NCI-H2171 treated with DMSO at 0.1 percent for 48 hours (cell line): ENCODE data around the gene LDHD.

Experiments used
- DNase-seq: peaks from one replicate; lab custom pipeline; 2025; lab: John Stamatoyannopoulos, UW

Gene LDHD

DNA sequence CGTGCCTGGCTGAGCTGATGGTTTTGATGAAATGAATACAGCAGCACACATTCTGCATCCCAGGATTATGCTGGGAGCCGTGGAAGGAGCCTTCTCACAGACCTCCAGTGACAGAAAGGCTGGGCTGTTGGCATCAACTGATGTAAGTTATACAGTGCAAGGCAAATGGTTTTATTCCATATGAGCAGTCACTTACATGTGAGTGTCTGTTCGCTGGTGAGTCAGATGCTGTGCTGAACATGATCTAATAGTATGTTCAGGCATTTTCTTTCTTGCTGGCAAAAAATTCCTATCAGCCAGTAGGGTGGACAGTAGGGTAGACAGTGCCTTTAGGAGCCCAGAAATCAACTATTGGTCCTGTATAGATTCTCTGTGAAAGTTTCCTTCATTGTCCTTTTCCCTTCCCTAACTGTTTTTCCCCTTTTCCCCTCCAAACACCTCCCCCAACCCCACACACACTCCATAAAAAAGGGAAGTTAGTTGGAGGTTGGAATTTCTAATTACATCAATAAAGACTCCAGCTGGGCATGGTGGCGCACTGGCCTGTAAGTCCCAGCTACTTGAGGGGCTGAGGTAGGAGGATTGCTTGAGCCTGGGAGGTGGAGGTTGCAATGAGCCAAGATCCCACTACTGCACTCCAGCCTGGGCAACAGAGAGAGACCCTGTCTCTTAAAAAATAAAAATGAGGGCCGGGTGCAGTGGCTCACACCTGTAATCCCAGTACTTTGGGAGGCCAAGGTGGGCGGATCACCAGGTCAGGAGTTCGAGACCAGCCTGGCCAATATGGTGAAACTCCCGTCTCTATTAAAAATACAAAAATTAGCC lies 36.2 kb downstream of the LDHD start:
- DNase-seq = no peak

- no peak for DNase-seq
Measured at GRCh38 chr16:75079346-75079926, 37.1 kb downstream of the LDHD start.

DNA sequence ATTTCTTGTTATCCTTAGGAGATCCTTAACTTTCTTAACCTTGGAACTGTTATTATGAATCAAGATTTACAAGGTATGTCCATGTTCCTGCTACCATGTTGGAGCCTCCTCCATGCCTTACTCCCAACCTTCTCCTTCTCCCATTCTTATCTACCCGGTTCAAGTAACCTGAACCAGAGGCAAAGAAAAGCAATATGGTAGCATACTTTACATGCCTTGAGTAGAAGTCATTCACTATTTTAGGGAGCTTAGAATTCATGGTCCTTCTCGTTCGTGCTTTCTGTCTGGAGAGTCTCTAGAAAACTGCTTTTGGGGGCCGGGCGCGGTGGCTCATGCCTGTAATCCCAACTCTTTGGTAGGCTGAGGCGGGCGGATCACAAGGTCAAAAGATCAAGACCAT lies 37.7 kb downstream of the LDHD start:
- DNase-seq = no peak

GRCh38 chr16:75075688-75076268 lies 40.8 kb downstream of the LDHD start:
- DNase-seq = no peak

- no peak for DNase-seq
Measured at GRCh38 chr16:75074920-75075687, 41.5 kb downstream of the LDHD start.

GRCh38 chr16:75074304-75074793 lies 42.2 kb downstream of the LDHD start:
- DNase-seq = no peak

DNA sequence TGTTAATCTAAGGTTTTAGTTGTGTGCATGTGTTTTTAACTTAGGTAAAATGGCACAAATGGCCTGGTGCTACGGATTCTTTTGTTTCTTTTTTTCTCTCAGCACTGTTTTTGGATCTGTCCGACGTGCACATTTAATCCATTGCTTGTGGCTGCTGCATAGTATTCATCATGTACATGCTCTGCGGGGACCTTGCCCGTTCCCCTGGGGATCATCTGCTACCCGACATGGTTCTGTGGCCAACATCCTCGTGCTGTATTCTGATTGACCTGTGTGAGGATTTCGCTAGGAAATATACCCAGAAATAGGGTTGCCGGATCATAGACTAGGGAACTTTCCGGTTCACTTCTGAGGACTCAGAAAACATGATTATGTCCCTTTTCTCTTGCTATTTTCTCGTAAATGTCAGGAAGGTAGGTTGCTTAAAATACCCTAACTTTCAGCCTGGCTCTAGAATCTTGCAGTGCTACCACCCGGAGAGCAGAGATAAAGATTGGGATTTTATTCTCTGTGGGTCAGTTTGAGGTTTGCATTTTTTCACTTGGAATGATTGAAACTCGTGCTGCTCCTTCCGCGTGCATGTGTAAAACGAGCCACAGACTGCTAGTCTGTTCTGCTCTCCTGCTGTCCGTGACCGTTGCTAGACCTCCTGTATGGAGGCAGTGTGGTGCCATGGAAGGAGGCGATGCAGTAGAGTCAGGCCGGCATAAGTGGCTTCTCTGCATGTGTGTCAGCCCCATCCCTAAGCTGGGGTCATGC lies 42.9 kb downstream of the LDHD start:
- DNase-seq = no peak

- DNase-seq = no peak
Measured at GRCh38 chr16:75072239-75072947, 44.2 kb downstream of the LDHD start.

- no peak for DNase-seq
Measured at GRCh38 chr16:75071621-75072020, 45.0 kb downstream of the LDHD start.

- no peak for DNase-seq
Measured at GRCh38 chr16:75070012-75070841, 46.4 kb downstream of the LDHD start.

DNA sequence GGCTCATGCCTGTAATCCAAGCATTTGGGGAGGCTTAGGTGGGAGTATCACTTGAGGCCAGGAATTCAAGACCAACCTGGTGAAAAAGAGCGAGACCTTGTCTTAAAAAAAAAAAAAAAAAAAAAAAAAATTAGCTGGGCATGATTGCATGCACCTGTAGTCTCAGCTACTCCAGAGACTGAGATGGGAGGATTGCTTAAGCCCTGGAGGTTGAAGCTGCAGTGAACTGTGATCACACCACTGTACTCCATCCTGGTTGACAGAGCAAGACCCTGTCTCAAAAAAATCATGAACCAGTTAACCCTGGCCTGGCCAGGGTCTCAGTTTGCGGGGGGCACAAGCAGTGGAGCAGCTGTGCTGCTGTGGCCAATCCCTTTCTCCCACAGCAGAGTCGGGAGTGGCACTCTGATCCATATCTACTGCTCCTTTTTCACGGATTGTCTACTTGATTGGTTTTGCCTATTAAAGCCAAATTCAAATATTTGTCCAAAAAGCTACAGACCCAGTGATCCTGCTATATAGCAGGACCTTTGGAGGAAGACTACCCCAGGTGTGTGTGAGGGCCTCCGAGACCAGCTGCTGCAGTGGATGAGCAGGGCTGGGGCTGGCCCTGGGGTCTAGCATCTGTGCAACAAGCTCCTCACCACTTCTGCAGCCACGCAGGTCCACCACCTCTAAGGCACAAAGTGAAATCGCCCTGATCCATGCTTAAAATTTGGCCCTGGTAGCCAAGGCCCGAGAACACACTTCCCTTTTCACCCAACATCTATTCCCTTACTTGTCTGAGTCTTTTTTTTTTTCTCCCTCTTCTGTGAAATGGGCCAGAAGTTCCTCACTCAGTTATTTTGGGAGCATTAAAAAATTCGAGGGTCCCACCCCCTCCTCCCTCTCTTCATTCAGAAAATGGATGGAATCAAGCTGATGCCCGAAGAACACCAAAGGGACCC lies 48.2 kb downstream of the LDHD start:
- DNase-seq = no peak

DNA sequence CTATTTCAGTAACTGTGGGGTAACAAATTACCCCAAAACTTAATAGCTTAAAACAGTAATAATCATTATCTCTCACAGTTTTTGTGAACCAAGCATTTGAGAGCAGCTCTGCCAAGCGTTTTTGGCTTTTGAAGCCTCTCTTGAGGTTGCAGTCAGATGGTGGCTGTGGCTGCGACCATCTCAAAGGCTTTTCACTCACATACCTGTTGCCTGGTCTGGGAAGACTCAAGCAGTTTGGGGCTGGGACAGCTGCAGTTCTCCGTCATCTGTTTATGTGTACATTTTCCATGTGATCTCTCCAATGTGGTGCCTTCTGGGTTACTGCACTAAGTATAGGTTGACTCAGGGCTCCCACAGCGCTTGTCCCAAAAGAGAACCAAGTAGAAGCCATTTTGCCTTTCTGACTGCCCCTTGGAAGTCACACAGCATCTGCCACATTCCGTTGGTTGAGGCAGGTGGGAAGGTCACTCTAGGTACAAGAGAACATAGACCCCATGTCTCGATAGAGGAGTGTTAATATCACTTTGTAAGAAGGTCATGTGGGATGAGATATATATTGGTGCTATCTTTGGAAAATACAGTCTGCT lies 49.6 kb downstream of the LDHD start:
- DNase-seq = no peak

- no peak for DNase-seq
Measured at GRCh38 chr16:75065521-75066149, 50.9 kb downstream of the LDHD start.

DNA sequence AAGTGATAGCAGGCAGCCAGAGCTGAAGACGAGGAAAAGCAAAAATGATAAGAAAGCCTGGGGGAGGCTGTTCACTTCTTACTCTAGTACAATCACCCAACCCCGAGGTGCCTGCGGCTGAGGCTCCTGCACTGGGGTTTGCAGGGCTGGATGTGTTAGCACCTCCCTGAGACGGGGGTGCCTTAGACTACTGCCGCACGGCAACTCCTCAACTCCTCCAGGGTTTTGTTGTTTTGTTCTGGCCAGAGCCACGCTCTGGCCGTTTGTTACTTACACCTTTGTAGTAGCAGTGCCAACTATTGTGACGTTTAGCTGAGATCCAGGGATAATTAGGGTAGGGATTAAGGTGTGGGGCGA lies 51.5 kb downstream of the LDHD start:
- DNase-seq = no peak

- DNase-seq = peak; percentile 29
Measured at GRCh38 chr16:75064403-75065148, 52.0 kb downstream of the LDHD start.

GRCh38 chr16:75063549-75064088 lies 53.0 kb downstream of the LDHD start:
- no peak for DNase-seq

- DNase-seq = no peak
Measured at GRCh38 chr16:75062976-75063346, 53.6 kb downstream of the LDHD start.
